C4-2B (cell line): ENCODE results near the gene SEPTIN11.

ENCODE experiments used
- CTCF ChIP-seq: fragments of 450-650 bp; conservative IDR thresholded peaks from 2 replicates; pipeline ENCODE4 v1.5.1; 2017; ENCODE audit warnings: mild to moderate bottlenecking
- ZFX ChIP-seq: fragments of 450-650 bp; IDR thresholded peaks from 2 replicates; pipeline ENCODE4 v1.6.1; 2017

GRCh38 chr4:76952656-76953582, 3.4 kb downstream of the SEPTIN11 start:
- TF ChIP-seq CTCF: no peak
- TF ChIP-seq ZFX: no peak
